NB4 (cell line): ENCODE measurements around the gene FUT8.
A peak's percentile ranks its signal among the peaks of the same experiment; 100 is the strongest.

Experiments
- DNase-seq: peaks from one replicate; pipeline ENCODE4 v3.0.0; 2010; ENCODE audit warnings: low read depth
- H3K4me3 ChIP-seq: one replicate; pipeline ENCODE4 v1.5.1; 2011; ENCODE audit warnings: mild to moderate bottlenecking, low read depth, low read length, moderate library complexity
- MYC ChIP-seq: IDR thresholded peaks from 2 replicates; pipeline ENCODE4 v1.6.1; 2011; ENCODE audit warnings: low read depth, low read length
- POLR2A ChIP-seq: IDR thresholded peaks from 2 replicates; pipeline ENCODE4 v1.6.1; 2011; ENCODE audit warnings: mild to moderate bottlenecking; ENCODE audit not compliant: insufficient read length; ENCODE audit errors: extremely low read depth
- TF ChIP-seq, protein P1 (sequence below): IDR thresholded peaks from 2 replicates; pipeline ENCODE4 v1.6.1; 2011; ENCODE audit warnings: low read depth, low read length
- TF ChIP-seq, protein P2 (sequence below): IDR thresholded peaks from one replicate; pipeline ENCODE4 v1.5.1; 2012; ENCODE audit warnings: low read depth, low read length

FUT8 gene

DNA sequence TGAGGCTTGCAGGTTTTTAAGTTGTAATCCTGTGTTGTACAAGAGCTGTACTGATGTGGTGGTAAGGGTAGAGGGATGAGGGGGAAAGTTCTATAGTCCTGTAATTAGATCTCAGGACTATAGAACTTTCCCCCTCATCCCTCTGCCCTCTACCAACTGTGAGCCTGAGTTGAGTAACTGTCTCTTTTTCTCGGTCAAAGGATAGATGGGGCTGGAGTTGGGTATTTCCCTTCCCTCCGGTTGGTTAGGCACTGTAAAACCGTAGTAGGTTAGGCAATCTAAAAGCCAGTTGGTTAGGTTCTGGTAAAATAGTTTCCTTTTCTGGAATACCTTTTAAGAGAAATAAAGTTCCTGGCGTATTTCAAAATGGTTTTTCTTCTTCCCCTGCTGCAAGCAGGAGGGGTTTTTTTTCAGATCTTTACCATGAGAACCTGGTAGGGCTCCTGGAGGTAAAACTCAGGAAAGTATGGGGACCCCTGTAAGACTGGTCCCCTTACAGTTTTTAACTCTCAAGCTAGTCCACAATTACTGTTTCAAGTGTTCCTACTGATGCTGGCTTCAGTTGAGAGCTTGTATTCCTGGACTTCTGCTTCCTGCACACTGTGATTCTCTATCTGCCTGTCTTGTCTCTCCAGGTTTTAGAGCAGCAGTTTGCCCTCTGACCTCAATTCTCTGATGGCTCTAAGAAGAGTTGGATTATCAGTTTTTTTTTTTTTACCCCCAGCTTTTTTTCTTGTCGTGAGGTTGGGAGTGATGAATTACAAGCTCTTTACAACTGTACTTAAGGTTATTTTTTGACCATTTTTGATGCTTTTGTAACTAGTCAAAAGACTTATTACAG lies 58.7 kb downstream of the FUT8 start:
- peak; percentile 32 for DNase-seq
- TF ChIP-seq, protein P1, sequence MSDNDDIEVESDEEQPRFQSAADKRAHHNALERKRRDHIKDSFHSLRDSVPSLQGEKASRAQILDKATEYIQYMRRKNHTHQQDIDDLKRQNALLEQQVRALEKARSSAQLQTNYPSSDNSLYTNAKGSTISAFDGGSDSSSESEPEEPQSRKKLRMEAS = no peak
- no peak overlapping the region for H3K4me3 ChIP-seq

DNA sequence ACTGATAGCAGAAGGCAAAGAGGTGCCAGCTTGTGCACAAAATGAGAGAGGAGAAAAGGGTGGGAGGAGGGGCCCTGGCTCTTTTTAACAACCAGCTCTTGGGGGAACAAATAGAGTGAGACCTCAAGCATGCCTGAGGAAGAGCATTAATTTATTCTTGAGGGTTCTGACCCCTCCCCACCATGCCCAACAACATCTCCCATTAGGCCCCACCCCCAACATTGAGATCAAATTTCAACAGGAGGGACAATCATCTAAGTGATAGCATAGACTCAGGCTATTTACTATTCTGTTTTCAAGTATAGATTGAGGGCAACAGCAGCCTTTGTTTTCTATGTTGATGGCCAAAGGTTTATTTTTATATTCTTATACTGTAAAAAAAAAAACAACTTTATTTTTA lies 59.7 kb downstream of the FUT8 start:
- no peak for TF ChIP-seq MYC
- TF ChIP-seq, protein P1 = no peak
- TF ChIP-seq POLR2A = no peak
- TF ChIP-seq, protein P2, sequence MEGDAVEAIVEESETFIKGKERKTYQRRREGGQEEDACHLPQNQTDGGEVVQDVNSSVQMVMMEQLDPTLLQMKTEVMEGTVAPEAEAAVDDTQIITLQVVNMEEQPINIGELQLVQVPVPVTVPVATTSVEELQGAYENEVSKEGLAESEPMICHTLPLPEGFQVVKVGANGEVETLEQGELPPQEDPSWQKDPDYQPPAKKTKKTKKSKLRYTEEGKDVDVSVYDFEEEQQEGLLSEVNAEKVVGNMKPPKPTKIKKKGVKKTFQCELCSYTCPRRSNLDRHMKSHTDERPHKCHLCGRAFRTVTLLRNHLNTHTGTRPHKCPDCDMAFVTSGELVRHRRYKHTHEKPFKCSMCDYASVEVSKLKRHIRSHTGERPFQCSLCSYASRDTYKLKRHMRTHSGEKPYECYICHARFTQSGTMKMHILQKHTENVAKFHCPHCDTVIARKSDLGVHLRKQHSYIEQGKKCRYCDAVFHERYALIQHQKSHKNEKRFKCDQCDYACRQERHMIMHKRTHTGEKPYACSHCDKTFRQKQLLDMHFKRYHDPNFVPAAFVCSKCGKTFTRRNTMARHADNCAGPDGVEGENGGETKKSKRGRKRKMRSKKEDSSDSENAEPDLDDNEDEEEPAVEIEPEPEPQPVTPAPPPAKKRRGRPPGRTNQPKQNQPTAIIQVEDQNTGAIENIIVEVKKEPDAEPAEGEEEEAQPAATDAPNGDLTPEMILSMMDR = no peak
- no peak overlapping the region for H3K4me3 ChIP-seq
- DNase-seq = no peak

DNA sequence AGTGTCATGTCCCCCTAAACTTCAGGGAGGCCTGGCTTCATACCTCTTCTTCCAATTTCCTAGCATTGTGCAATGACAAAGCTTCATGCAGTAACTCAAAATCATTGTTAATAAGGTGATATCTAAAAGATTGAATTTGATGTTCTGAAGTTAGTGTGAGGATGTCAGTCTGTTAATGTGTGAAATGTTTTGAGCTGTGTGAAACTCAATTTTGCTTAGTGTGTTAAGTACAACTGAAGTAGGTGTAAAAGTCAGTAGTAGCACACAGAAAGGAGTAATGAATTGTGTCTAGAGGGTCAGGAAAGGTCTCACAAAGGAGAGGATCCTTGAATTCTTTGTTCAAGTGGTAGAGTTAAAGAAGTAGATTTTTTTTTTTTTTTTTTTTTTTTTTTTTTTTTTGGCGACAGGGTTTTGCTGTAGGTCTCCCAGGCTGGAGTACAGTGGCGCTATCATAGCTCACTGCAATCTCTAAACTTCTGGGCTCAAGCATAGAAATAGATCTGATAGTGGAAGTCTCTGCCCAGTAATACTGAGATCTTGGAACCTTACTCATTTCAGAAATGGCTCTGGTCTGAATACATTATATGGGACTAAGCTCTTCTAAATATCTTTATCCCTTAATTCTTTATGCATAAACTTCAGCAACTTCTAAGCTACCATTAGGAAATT lies 63.9 kb downstream of the FUT8 start:
- H3K4me3 ChIP-seq = no peak overlapping the region
- DNase-seq = no peak
- TF ChIP-seq MYC (no peak), POLR2A (no peak)
- TF ChIP-seq, protein P1 = no peak
- TF ChIP-seq, protein P2 = no peak

DNA sequence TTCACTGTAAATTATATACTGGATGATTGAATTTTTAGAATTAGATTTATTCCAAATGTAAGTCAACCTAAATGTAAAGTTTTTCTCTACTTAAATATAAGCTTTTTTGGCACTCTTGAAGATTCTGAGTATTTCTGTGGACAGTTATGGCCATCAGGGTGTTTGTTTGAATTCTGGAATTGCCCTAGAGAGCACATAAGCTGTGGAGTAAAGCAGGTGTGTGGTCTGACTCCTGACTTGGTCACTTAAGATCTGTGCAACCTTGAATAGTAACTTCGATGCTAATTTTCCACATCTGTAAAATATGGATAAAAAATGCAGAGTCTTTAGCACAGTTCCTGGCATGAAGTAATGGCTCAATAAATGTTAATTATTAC lies 64.4 kb downstream of the FUT8 start:
- TF ChIP-seq MYC (no peak), POLR2A (no peak)
- TF ChIP-seq, protein P2 = no peak
- TF ChIP-seq, protein P1 = no peak
- DNase-seq = no peak

DNA sequence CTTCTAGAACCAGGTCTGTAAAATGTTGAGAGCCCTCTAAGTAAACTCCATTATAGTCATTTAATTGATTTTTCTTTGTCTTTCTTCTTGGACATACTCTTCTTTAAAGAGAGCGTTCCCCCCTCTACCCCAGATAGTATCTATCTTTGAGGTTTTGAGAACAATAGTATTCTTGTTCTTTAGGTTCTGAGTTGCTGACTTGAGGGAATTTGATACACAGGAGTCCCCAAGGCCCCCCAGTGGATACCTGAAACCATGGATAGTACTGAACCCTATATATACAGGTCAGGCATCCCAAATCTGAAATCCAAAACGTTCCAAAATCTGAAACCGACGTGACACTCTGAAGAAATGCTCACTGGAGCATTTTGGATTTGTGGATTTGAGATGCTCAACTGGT lies 65.5 kb downstream of the FUT8 start:
- DNase-seq = no peak
- TF ChIP-seq, protein P2 = no peak
- TF ChIP-seq, protein P1 = no peak
- no peak for TF ChIP-seq MYC
- no peak for TF ChIP-seq POLR2A
- no peak overlapping the region for H3K4me3 ChIP-seq

More for the DNA sequence above, 64.4 kb downstream of the FUT8 start:
- H3K4me3 ChIP-seq = no peak overlapping the region

DNA sequence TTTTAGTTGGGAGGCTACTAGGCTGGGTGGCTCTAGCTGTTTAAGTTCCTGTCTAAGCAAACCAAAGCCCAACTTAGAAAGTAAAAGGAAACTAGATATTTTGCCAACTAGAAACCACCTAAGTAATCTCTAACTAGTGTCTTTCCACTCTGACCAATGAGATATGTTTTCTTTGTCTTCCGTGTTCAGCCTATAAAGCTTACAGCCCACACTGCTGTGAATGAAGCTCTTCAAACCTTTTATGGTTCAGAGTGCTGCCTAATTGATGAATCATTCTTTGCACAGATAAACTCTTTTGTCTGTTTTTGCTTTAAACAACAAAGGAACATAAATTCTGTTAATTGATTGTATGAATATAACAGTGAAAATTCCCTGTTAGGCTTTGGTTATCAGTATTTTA lies 66.1 kb downstream of the FUT8 start:
- TF ChIP-seq, protein P2 = no peak
- TF ChIP-seq POLR2A (no peak), MYC (no peak)
- TF ChIP-seq, protein P1 = no peak
- H3K4me3 ChIP-seq = no peak overlapping the region
- DNase-seq = no peak
